ENCODE results near the gene ABHD2. TPM values are rescaled to one million over a fixed set of nuclear protein-coding genes. Genes with fewer than 3 reads are reported as not detected.
"Not testable (repeated sequence)": the region's sequence is repeated elsewhere in the genome, so short reads cannot be mapped to it uniquely, and the experiment has no call there.

Gene ABHD2
- total RNA-seq, 4 donors from 2014 or later: 27.4 to 117 (median 54.2) TPM

- H3K27ac ChIP-seq: peak overlapping the region in 1 of 2 donors; percentile 71
These were observed 43.5 kb downstream of the ABHD2 start for GRCh38 chr15:89131731-89132130.

GRCh38 chr15:89132611-89133507 is 44.6 kb downstream of the ABHD2 start:
- Histone ChIP-seq H3K36me3 (no peaks in the 10 kb centered on the region), H3K27me3 (no peaks in the 10 kb centered on the region), H3K27ac (peak overlapping the region; percentile 31 to 71), H3K4me1 (peaks cover 8 to 14% of the 10 kb centered on the region in 2 donors), H3K9me3 (no peaks in the 10 kb centered on the region), H3K4me3 (no peak overlapping the region)
- peak in 1 of 2 donors; percentile 50 for DNase-seq
- TF ChIP-seq POLR2A (IDR thresholded peaks at IDR 0.05): no peak
- no peak for TF ChIP-seq CTCF (IDR thresholded peaks at IDR 0.05)
- intact Hi-C loops (cut with DNase I; ENCODE audit: low total_unique reads): no loop called here

More at GRCh38 chr15:89131731-89132130, 43.5 kb downstream of the ABHD2 start:
- no peak overlapping the region for H3K4me3 ChIP-seq
- no peak for DNase-seq
- TF ChIP-seq POLR2A (IDR thresholded peaks at IDR 0.05) (no peak), CTCF (IDR thresholded peaks at IDR 0.05) (no peak)
- H3K27me3 ChIP-seq: no peaks in the 10 kb centered on the region
- intact Hi-C loops (cut with DNase I; ENCODE audit: low total_unique reads): no loop called here
- H3K4me1 ChIP-seq: peaks cover 1 to 11% of the 10 kb centered on the region in 2 donors
- H3K9me3 ChIP-seq: no peaks in the 10 kb centered on the region
- no peaks in the 10 kb centered on the region for H3K36me3 ChIP-seq

GRCh38 chr15:89135387-89136077 is 47.3 kb downstream of the ABHD2 start:
- intact Hi-C loops (cut with DNase I; ENCODE audit: low total_unique reads); DNase-seq: not testable (repeated sequence)
- H3K4me1 ChIP-seq: peaks cover 6 to 18% of the 10 kb centered on the region in 2 donors

GRCh38 chr15:89136078-89136806 is 48.0 kb downstream of the ABHD2 start:
- H3K4me3 ChIP-seq: no peak overlapping the region
- peaks cover 6 to 18% of the 10 kb centered on the region in 2 donors for H3K4me1 ChIP-seq
- no peaks in the 10 kb centered on the region for H3K36me3 ChIP-seq
- peak overlapping the region; percentile 67 to 76 for H3K27ac ChIP-seq
- intact Hi-C loops (cut with DNase I; ENCODE audit: low total_unique reads): no loop called here
- no peak for TF ChIP-seq POLR2A (IDR thresholded peaks at IDR 0.05)
- no peak for TF ChIP-seq CTCF (IDR thresholded peaks at IDR 0.05)
- no peaks in the 10 kb centered on the region for H3K27me3 ChIP-seq
- DNase-seq: no peak
- H3K9me3 ChIP-seq: no peaks in the 10 kb centered on the region

More at GRCh38 chr15:89135387-89136077, 47.3 kb downstream of the ABHD2 start:
- not testable (repeated sequence) for H3K4me3 ChIP-seq, H3K27me3 ChIP-seq, H3K9me3 ChIP-seq, H3K36me3 ChIP-seq
- H3K27ac ChIP-seq: peak overlapping the region; percentile 67 to 76
